GM23338 (cell line): Measurements from ENCODE around the gene CLEC18B. TPM values are rescaled to one million over a fixed set of nuclear protein-coding genes. Genes with fewer than 3 reads are reported as not detected.

Experiments
- ATAC-seq: fragments of 200-7000 bp; cut with Tn5 transposase; 3 replicates; pipeline ENCODE4 v1.9.1; 2020
- DNase-seq: peaks from one replicate; pipeline ENCODE4 v3.0.0-alpha.2; 2015; ENCODE audit warnings: low spot score
- H2AFZ ChIP-seq: fragments of 200-600 bp; sonication (generic); 2 replicates; pipeline ENCODE4 v1.8.0; 2016; ENCODE audit warnings: antibody characterized with exemption, mild to moderate bottlenecking, moderate library complexity
- H3F3A ChIP-seq: fragments of 200-600 bp; sonication (generic); replicated peaks from 2 replicates; pipeline ENCODE4 v1.8.0; 2017; ENCODE audit warnings: antibody characterized with exemption, mixed run types, low read depth
- H3K27ac ChIP-seq: fragments of 200-600 bp; sonication (generic); 2 replicates; pipeline ENCODE4 v1.6.1; 2016; ENCODE audit warnings: low read depth
- H3K27me3 ChIP-seq: fragments of 200-600 bp; sonication (generic); 2 replicates; pipeline ENCODE4 v1.8.0; 2016; ENCODE audit warnings: mild to moderate bottlenecking, mixed run types, moderate library complexity; ENCODE audit not compliant: insufficient read depth
- H3K36me3 ChIP-seq: fragments of 200-600 bp; sonication (generic); 2 replicates; pipeline ENCODE4 v1.8.0; 2016; ENCODE audit warnings: mild to moderate bottlenecking; ENCODE audit not compliant: insufficient read depth
- H3K4me1 ChIP-seq: fragments of 200-600 bp; sonication (generic); 2 replicates; pipeline ENCODE4 v1.8.0; 2016; ENCODE audit warnings: mild to moderate bottlenecking, moderate library complexity; ENCODE audit not compliant: insufficient read depth
- H3K4me2 ChIP-seq: fragments of 200-600 bp; sonication (generic); 2 replicates; pipeline ENCODE4 v1.7.1; 2017; ENCODE audit warnings: mixed run types
- H3K4me3 ChIP-seq: fragments of 200-600 bp; sonication (generic); 2 replicates; pipeline ENCODE4 v1.6.1; 2016; ENCODE audit warnings: mixed run types
- H3K79me2 ChIP-seq: fragments of 200-600 bp; sonication (generic); replicated peaks from 2 replicates; pipeline ENCODE4 v1.8.0; 2017; ENCODE audit warnings: mild to moderate bottlenecking; ENCODE audit not compliant: insufficient read depth
- H3K9me2 ChIP-seq: fragments of 200-600 bp; sonication (generic); 2 replicates; pipeline ENCODE4 v1.8.0; 2017; ENCODE audit not compliant: insufficient read depth
- H4K20me1 ChIP-seq: fragments of 200-600 bp; sonication (generic); replicated peaks from 2 replicates; pipeline ENCODE4 v1.8.0; 2017; ENCODE audit warnings: mild to moderate bottlenecking; ENCODE audit not compliant: insufficient read depth
- H3K27ac Mint-ChIP-seq: 2 replicates; pipeline ENCODE4 v1.8.0; 2020; ENCODE audit warnings: inconsistent platforms, mild to moderate bottlenecking, moderate library complexity, mixed read lengths
- H3K27me3 Mint-ChIP-seq: 3 replicates; pipeline ENCODE4 v1.8.0; 2022; ENCODE audit warnings: low read depth, mild to moderate bottlenecking, moderate library complexity, mixed read lengths, inconsistent platforms; ENCODE audit not compliant: insufficient read depth, poor library complexity
- H3K36me3 Mint-ChIP-seq: 3 replicates; pipeline ENCODE4 v1.8.0; 2021; ENCODE audit warnings: low read depth, mild to moderate bottlenecking, inconsistent platforms, moderate library complexity, mixed read lengths
- H3K4me1 Mint-ChIP-seq: 3 replicates; pipeline ENCODE4 v1.8.0; 2020; ENCODE audit warnings: mild to moderate bottlenecking, inconsistent platforms, mixed read lengths
- H3K4me3 Mint-ChIP-seq: 3 replicates; pipeline ENCODE4 v1.8.0; 2021; ENCODE audit warnings: moderate library complexity, mild to moderate bottlenecking, inconsistent platforms, mixed read lengths
- H3K9me3 Mint-ChIP-seq: 3 replicates; pipeline ENCODE4 v1.8.0; 2020; ENCODE audit warnings: moderate library complexity, mild to moderate bottlenecking, inconsistent platforms, mixed read lengths
- EZH2 ChIP-seq: fragments of 200-600 bp; sonication (generic); IDR thresholded peaks from one replicate; pipeline ENCODE4 v1.8.0; 2017; ENCODE audit warnings: antibody characterized with exemption, mild to moderate bottlenecking, low read depth; ENCODE audit not compliant: unreplicated experiment
- EZH2phosphoT487 ChIP-seq: fragments of 200-600 bp; sonication (generic); IDR thresholded peaks from one replicate; pipeline ENCODE4 v1.8.1; 2018; ENCODE audit warnings: antibody characterized with exemption; ENCODE audit not compliant: unreplicated experiment
- JUNB ChIP-seq: IDR thresholded peaks from one replicate; pipeline ENCODE4 v1.6.1; 2016; ENCODE audit warnings: antibody characterized with exemption; ENCODE audit not compliant: unreplicated experiment
- NANOG ChIP-seq: IDR thresholded peaks from 2 replicates; pipeline ENCODE4 v1.6.1; 2016; ENCODE audit warnings: antibody characterized with exemption, borderline replicate concordance
- STAT1 ChIP-seq: IDR thresholded peaks from one replicate; pipeline ENCODE4 v1.6.1; 2016; ENCODE audit warnings: antibody characterized with exemption; ENCODE audit not compliant: unreplicated experiment
- ZNF331 ChIP-seq: fragments of 250-450 bp; sonication (Bioruptor Pico); IDR thresholded peaks from 2 replicates; pipeline ENCODE4 v1.5.0; 2020; ENCODE audit warnings: low read depth, mild to moderate bottlenecking, moderate library complexity
- polyA plus RNA-seq: library from polyadenylated mRNA; unstranded; fragments of >200 nt; fragmentation: Nextera tagmentation; extraction: Ambion mirVana; gene quantifications from 2 replicates; pipeline ENCODE4 v1.2.1, GENCODE V29; 2016
- total RNA-seq: library from RNA; depleted of rRNA; stranded (reverse); fragments of >200 nt; shearing (Covaris generic); gene quantifications from 2 replicates; pipeline ENCODE4 v1.2.3, GENCODE V29; 2014
- TF ChIP-seq, protein P1 (sequence below): fragments of 250-450 bp; sonication (Bioruptor Pico); IDR thresholded peaks from 2 replicates; pipeline ENCODE4 v1.5.0; 2020; ENCODE audit warnings: mild to moderate bottlenecking, moderate library complexity
- TF ChIP-seq, protein P2 (sequence below), 2 experiments: fragments of 200-600 bp in 1 of 2; sonication (generic) in 1 of 2; conservative IDR thresholded peaks; 2 replicates each; pipeline versions ENCODE4 v1.5.1 to v1.6.1; 2016 to 2017; ENCODE audit warnings: antibody characterized with exemption in 2 of 2, low read depth in 2 of 2, mild to moderate bottlenecking in 2 of 2, moderate library complexity in 1 of 2
- TF ChIP-seq, protein P3 (sequence below): IDR thresholded peaks from 2 replicates; pipeline ENCODE4 v1.6.1; 2016; ENCODE audit warnings: antibody characterized with exemption
- TF ChIP-seq, protein P4 (sequence below): IDR thresholded peaks from one replicate; pipeline ENCODE4 v1.6.1; 2018; ENCODE audit warnings: antibody characterized with exemption; ENCODE audit not compliant: unreplicated experiment

Gene CLEC18B
- total and polyA plus RNA-seq, 2 experiments from 2014 or later: 0.23 TPM; not detected in 1

DNA sequence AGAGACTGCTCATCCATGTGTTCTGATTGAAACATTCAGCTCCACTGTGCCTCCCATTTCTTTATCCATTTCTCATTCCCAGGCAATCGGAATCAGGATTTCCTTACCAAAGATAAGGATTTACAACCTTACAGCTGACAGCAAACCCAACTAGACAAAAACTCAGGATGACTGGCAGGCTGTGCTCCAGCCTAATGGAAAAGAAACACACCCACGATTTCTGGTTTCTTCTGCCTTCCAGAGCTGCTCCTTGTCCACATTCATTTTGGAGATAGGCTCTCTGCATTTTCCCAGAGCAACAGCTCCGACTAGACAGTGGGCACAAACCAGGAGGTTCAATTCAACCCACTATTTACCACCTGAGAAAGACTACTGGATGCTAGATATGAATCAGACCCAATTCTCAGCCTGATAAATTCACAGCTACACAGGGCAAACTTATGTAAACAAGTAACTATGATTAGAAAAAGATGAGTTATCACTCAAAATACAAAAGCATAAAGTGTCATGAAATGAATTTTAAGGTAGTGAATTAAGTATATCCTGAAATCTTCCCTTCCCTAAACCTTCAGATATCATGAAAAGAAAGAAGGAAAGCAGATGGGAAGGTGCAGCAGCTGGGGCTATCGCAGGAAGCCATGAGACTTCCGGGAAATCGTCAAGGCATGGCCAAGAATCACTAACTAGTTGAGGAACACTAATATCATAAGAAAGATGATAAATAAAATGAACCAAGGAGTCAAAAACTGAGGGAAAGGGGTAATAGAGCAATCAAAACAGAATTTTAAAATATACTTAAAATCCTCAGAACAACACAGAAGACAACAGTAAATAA is 44.8 kb upstream of the CLEC18B start:
- Mint-ChIP-seq H3K9me3 (no peaks in the 10 kb centered on the region), H3K4me3 (no peak overlapping the region), H3K27me3 (peaks cover 6% of the 10 kb centered on the region), H3K4me1 (no peaks in the 10 kb centered on the region), H3K27ac (no peak overlapping the region), H3K36me3 (peaks cover 82% of the 10 kb centered on the region)
- no peaks in the 10 kb centered on the region; the same call in 1 of the 2 replicates for H4K20me1 ChIP-seq
- ATAC-seq: no peak
- no peak for TF ChIP-seq ZNF331 (CRISPR knock-in tag)
- TF ChIP-seq, protein P1, sequence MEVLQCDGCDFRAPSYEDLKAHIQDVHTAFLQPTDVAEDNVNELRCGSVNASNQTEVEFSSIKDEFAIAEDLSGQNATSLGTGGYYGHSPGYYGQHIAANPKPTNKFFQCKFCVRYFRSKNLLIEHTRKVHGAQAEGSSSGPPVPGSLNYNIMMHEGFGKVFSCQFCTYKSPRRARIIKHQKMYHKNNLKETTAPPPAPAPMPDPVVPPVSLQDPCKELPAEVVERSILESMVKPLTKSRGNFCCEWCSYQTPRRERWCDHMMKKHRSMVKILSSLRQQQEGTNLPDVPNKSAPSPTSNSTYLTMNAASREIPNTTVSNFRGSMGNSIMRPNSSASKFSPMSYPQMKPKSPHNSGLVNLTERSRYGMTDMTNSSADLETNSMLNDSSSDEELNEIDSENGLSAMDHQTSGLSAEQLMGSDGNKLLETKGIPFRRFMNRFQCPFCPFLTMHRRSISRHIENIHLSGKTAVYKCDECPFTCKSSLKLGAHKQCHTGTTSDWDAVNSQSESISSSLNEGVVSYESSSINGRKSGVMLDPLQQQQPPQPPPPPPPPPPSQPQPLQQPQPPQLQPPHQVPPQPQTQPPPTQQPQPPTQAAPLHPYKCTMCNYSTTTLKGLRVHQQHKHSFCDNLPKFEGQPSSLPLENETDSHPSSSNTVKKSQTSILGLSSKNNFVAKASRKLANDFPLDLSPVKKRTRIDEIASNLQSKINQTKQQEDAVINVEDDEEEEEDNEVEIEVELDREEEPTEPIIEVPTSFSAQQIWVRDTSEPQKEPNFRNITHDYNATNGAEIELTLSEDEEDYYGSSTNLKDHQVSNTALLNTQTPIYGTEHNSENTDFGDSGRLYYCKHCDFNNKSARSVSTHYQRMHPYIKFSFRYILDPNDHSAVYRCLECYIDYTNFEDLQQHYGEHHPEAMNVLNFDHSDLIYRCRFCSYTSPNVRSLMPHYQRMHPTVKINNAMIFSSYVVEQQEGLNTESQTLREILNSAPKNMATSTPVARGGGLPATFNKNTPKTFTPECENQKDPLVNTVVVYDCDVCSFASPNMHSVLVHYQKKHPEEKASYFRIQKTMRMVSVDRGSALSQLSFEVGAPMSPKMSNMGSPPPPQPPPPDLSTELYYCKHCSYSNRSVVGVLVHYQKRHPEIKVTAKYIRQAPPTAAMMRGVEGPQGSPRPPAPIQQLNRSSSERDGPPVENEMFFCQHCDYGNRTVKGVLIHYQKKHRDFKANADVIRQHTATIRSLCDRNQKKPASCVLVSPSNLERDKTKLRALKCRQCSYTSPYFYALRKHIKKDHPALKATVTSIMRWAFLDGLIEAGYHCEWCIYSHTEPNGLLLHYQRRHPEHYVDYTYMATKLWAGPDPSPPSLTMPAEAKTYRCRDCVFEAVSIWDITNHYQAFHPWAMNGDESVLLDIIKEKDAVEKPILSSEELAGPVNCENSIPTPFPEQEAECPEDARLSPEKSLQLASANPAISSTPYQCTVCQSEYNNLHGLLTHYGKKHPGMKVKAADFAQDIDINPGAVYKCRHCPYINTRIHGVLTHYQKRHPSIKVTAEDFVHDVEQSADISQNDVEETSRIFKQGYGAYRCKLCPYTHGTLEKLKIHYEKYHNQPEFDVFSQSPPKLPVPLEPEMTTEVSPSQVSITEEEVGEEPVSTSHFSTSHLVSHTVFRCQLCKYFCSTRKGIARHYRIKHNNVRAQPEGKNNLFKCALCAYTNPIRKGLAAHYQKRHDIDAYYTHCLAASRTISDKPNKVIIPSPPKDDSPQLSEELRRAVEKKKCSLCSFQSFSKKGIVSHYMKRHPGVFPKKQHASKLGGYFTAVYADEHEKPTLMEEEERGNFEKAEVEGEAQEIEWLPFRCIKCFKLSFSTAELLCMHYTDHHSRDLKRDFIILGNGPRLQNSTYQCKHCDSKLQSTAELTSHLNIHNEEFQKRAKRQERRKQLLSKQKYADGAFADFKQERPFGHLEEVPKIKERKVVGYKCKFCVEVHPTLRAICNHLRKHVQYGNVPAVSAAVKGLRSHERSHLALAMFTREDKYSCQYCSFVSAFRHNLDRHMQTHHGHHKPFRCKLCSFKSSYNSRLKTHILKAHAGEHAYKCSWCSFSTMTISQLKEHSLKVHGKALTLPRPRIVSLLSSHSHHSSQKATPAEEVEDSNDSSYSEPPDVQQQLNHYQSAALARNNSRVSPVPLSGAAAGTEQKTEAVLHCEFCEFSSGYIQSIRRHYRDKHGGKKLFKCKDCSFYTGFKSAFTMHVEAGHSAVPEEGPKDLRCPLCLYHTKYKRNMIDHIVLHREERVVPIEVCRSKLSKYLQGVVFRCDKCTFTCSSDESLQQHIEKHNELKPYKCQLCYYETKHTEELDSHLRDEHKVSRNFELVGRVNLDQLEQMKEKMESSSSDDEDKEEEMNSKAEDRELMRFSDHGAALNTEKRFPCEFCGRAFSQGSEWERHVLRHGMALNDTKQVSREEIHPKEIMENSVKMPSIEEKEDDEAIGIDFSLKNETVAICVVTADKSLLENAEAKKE (CRISPR knock-in tag): no peak
- TF ChIP-seq, protein P2, sequence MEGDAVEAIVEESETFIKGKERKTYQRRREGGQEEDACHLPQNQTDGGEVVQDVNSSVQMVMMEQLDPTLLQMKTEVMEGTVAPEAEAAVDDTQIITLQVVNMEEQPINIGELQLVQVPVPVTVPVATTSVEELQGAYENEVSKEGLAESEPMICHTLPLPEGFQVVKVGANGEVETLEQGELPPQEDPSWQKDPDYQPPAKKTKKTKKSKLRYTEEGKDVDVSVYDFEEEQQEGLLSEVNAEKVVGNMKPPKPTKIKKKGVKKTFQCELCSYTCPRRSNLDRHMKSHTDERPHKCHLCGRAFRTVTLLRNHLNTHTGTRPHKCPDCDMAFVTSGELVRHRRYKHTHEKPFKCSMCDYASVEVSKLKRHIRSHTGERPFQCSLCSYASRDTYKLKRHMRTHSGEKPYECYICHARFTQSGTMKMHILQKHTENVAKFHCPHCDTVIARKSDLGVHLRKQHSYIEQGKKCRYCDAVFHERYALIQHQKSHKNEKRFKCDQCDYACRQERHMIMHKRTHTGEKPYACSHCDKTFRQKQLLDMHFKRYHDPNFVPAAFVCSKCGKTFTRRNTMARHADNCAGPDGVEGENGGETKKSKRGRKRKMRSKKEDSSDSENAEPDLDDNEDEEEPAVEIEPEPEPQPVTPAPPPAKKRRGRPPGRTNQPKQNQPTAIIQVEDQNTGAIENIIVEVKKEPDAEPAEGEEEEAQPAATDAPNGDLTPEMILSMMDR (conservative IDR thresholded peaks at IDR 0.05; ENCODE audit: low read depth in 2 of 2): no peak
- TF ChIP-seq NANOG: no peak
- TF ChIP-seq EZH2: no peak
- no peak for TF ChIP-seq JUNB
- TF ChIP-seq EZH2phosphoT487: no peak
- TF ChIP-seq, protein P3, sequence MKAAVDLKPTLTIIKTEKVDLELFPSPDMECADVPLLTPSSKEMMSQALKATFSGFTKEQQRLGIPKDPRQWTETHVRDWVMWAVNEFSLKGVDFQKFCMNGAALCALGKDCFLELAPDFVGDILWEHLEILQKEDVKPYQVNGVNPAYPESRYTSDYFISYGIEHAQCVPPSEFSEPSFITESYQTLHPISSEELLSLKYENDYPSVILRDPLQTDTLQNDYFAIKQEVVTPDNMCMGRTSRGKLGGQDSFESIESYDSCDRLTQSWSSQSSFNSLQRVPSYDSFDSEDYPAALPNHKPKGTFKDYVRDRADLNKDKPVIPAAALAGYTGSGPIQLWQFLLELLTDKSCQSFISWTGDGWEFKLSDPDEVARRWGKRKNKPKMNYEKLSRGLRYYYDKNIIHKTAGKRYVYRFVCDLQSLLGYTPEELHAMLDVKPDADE: no peak
- no peak for TF ChIP-seq STAT1
- TF ChIP-seq, protein P4, sequence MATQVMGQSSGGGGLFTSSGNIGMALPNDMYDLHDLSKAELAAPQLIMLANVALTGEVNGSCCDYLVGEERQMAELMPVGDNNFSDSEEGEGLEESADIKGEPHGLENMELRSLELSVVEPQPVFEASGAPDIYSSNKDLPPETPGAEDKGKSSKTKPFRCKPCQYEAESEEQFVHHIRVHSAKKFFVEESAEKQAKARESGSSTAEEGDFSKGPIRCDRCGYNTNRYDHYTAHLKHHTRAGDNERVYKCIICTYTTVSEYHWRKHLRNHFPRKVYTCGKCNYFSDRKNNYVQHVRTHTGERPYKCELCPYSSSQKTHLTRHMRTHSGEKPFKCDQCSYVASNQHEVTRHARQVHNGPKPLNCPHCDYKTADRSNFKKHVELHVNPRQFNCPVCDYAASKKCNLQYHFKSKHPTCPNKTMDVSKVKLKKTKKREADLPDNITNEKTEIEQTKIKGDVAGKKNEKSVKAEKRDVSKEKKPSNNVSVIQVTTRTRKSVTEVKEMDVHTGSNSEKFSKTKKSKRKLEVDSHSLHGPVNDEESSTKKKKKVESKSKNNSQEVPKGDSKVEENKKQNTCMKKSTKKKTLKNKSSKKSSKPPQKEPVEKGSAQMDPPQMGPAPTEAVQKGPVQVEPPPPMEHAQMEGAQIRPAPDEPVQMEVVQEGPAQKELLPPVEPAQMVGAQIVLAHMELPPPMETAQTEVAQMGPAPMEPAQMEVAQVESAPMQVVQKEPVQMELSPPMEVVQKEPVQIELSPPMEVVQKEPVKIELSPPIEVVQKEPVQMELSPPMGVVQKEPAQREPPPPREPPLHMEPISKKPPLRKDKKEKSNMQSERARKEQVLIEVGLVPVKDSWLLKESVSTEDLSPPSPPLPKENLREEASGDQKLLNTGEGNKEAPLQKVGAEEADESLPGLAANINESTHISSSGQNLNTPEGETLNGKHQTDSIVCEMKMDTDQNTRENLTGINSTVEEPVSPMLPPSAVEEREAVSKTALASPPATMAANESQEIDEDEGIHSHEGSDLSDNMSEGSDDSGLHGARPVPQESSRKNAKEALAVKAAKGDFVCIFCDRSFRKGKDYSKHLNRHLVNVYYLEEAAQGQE: no peak
- no peaks in the 10 kb centered on the region for H3K9me2 ChIP-seq
- H2AFZ ChIP-seq: no peak overlapping the region
- DNase-seq: no peak
- no peak overlapping the region for H3K4me3 ChIP-seq
- H3K4me2 ChIP-seq: no peak overlapping the region
- no peaks in the 10 kb centered on the region for H3K4me1 ChIP-seq
- peaks cover 58% of the 10 kb centered on the region for H3K36me3 ChIP-seq
- H3F3A ChIP-seq: 0 out of 2 replicates have a peak, but pooled peaks cover 6% of the 10 kb centered on the region
- H3K27me3 ChIP-seq: no peaks in the 10 kb centered on the region
- 0 out of 2 replicates have a peak overlapping the region, but pooled peaks have one; percentile 39 for H3K27ac ChIP-seq
- no peaks in the 10 kb centered on the region for H3K79me2 ChIP-seq
